Breast epithelium (tissue), 4 donors: ENCODE data around the gene SNX24. TPM values are rescaled to one million over a fixed set of nuclear protein-coding genes. Genes with fewer than 3 reads are reported as not detected.

Source experiments
- DNase-seq, 2 donors: peaks; one replicate each; pipeline ENCODE4 v3.0.0-alpha.2; 2019; ENCODE audit warnings: low spot score in 2 of 2
- H3K27ac ChIP-seq, 2 donors: fragments of 200-600 bp; sonication (generic) in 1 of 2; one replicate each; pipeline ENCODE4 v1.5.1; 2016 to 2019; ENCODE audit warnings: mild to moderate bottlenecking in 1 of 2
- H3K27me3 ChIP-seq, 2 donors: fragments of 200-600 bp; sonication (generic) in 1 of 2; one replicate each; pipeline versions ENCODE4 v1.5.1 to v1.6.0; 2017 to 2019; ENCODE audit warnings: control low read depth in 1 of 2, mild to moderate bottlenecking in 1 of 2
- H3K36me3 ChIP-seq: fragments of 200-600 bp; one replicate; pipeline ENCODE4 v1.5.1; 2019
- H3K4me1 ChIP-seq, 2 donors: fragments of 200-600 bp; sonication (generic); one replicate each; pipeline ENCODE4 v1.5.1; 2016 to 2019; ENCODE audit warnings: control low read depth in 1 of 2
- H3K4me3 ChIP-seq, 3 donors: fragments of 200-600 bp; sonication (generic); 1 replicate in 2 of 3; 2 replicates in 1 of 3; pipeline ENCODE4 v1.5.1; 2016 to 2019; ENCODE audit warnings: mild to moderate bottlenecking in 3 of 3, moderate library complexity in 2 of 3
- H3K9me3 ChIP-seq, 2 donors: fragments of 200-600 bp; sonication (generic) in 1 of 2; one replicate each; pipeline ENCODE4 v1.5.1; 2016 to 2019; ENCODE audit warnings: control low read depth in 1 of 2
- POLR2A ChIP-seq: fragments of 450-650 bp; IDR thresholded peaks from one replicate; pipeline ENCODE4 v1.6.1; 2016; ENCODE audit warnings: antibody characterized with exemption, mild to moderate bottlenecking, moderate library complexity
- POLR2AphosphoS5 ChIP-seq, 3 donors: sonication (generic); formaldehyde crosslinking; IDR thresholded peaks; one replicate each; pipeline ENCODE4 v1.6.1; 2017; ENCODE audit warnings: antibody characterized with exemption in 3 of 3
- intact Hi-C: fragments of 100-400 bp; cut with DNase I; formaldehyde crosslinking; loops from one replicate; pipeline ENCODE4 v1.15.1; 2023; ENCODE audit warnings: low total_unique reads
- total RNA-seq, 3 donors: library from RNA; depleted of rRNA; stranded (reverse); fragments of >200 nt; gene quantifications; one replicate each; pipeline ENCODE4 v1.1.0, GENCODE V29; 2016
- TF ChIP-seq, protein P1 (sequence below), 3 donors: fragments of 450-650 bp; IDR thresholded peaks; one replicate each; pipeline ENCODE4 v1.5.1; 2016 to 2017; ENCODE audit warnings: antibody characterized with exemption in 3 of 3, mild to moderate bottlenecking in 3 of 3, moderate library complexity in 3 of 3

SNX24 gene
- total RNA-seq, 3 donors from 2014 or later = 13.1 to 18.4 (median 15.4) TPM

- Histone ChIP-seq H3K27ac (no peak overlapping the region), H3K27me3 (no peaks in the 10 kb centered on the region), H3K4me3 (no peak overlapping the region), H3K4me1 (no peaks in the 10 kb centered on the region), H3K9me3 (no peaks in the 10 kb centered on the region), H3K36me3 (no peaks in the 10 kb centered on the region)
- TF ChIP-seq POLR2A (no peak), POLR2AphosphoS5 (IDR thresholded peaks at IDR 0.05) (no peak)
- TF ChIP-seq, protein P1, sequence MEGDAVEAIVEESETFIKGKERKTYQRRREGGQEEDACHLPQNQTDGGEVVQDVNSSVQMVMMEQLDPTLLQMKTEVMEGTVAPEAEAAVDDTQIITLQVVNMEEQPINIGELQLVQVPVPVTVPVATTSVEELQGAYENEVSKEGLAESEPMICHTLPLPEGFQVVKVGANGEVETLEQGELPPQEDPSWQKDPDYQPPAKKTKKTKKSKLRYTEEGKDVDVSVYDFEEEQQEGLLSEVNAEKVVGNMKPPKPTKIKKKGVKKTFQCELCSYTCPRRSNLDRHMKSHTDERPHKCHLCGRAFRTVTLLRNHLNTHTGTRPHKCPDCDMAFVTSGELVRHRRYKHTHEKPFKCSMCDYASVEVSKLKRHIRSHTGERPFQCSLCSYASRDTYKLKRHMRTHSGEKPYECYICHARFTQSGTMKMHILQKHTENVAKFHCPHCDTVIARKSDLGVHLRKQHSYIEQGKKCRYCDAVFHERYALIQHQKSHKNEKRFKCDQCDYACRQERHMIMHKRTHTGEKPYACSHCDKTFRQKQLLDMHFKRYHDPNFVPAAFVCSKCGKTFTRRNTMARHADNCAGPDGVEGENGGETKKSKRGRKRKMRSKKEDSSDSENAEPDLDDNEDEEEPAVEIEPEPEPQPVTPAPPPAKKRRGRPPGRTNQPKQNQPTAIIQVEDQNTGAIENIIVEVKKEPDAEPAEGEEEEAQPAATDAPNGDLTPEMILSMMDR (IDR thresholded peaks at IDR 0.05) = no peak
- DNase-seq = no peak
- intact Hi-C loops = no loop called here
These were observed 19.0 kb downstream of the SNX24 start for GRCh38 chr5:122864400-122864799.

- Histone ChIP-seq H3K9me3 (no peaks in the 10 kb centered on the region), H3K27me3 (no peaks in the 10 kb centered on the region), H3K4me1 (no peaks in the 10 kb centered on the region), H3K4me3 (no peak overlapping the region), H3K36me3 (no peaks in the 10 kb centered on the region), H3K27ac (no peak overlapping the region)
- TF ChIP-seq, protein P1 (IDR thresholded peaks at IDR 0.05) = no peak
- no peak for TF ChIP-seq POLR2A
- TF ChIP-seq POLR2AphosphoS5 (IDR thresholded peaks at IDR 0.05) = no peak
- intact Hi-C loops = no loop called here
- no peak for DNase-seq
These were observed 19.4 kb downstream of the SNX24 start for GRCh38 chr5:122864842-122865241.

DNA sequence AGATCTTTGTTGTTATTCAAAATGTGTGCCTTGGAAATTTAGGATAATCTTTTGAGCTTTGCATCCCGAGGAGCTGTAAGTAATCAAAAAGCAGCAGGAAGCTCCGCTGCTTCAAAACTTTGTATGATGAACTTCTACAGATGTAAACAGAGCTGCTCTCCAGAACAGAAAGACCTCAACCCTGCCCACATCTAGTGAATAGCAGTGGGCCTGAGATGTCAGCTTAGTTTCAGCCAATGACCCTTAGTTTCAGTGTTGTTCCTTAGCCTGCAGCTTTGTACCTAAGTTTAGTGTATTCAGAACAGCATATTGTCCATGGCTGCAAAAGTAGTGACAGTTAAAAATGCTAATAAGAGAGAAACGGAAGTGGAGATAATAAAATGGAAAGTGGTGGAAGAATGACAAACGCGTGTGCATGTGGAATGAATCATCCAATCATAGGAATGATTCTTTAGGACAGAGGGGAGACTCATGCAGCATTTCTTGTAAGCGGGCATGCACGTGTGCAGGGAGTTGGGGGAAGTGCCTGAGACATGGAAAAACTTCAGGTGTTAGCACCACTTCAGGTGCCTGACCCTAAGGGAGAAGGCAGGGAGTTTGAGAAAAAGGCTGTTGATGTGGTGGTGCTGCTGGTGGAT is 24.9 kb downstream of the SNX24 start:
- Histone ChIP-seq H3K4me1 (no peaks in the 10 kb centered on the region), H3K27ac (no peak overlapping the region), H3K4me3 (no peak overlapping the region), H3K27me3 (no peaks in the 10 kb centered on the region), H3K9me3 (no peaks in the 10 kb centered on the region), H3K36me3 (no peaks in the 10 kb centered on the region)
- TF ChIP-seq POLR2A (no peak), POLR2AphosphoS5 (IDR thresholded peaks at IDR 0.05) (no peak)
- TF ChIP-seq, protein P1 (IDR thresholded peaks at IDR 0.05) = no peak
- intact Hi-C loops = no loop called here
- no peak for DNase-seq

GRCh38 chr5:122871661-122872060 is 26.2 kb downstream of the SNX24 start:
- Histone ChIP-seq H3K4me3 (no peak overlapping the region), H3K27me3 (no peaks in the 10 kb centered on the region), H3K9me3 (no peaks in the 10 kb centered on the region), H3K4me1 (no peaks in the 10 kb centered on the region), H3K27ac (no peak overlapping the region), H3K36me3 (no peaks in the 10 kb centered on the region)
- no peak for TF ChIP-seq POLR2AphosphoS5 (IDR thresholded peaks at IDR 0.05)
- TF ChIP-seq, protein P1 (IDR thresholded peaks at IDR 0.05) = no peak
- intact Hi-C loops = no loop called here
- no peak for DNase-seq

GRCh38 chr5:122874179-122874875 is 28.9 kb downstream of the SNX24 start:
- Histone ChIP-seq H3K4me3 (no peak overlapping the region), H3K36me3 (no peaks in the 10 kb centered on the region), H3K27me3 (no peaks in the 10 kb centered on the region), H3K4me1 (no peaks in the 10 kb centered on the region), H3K27ac (no peak overlapping the region), H3K9me3 (no peaks in the 10 kb centered on the region)
- intact Hi-C loops = no loop called here
- TF ChIP-seq, protein P1 (IDR thresholded peaks at IDR 0.05) = no peak
- TF ChIP-seq POLR2A (no peak), POLR2AphosphoS5 (IDR thresholded peaks at IDR 0.05) (no peak)
- no peak for DNase-seq
